Measurements from ENCODE around the gene TRIO. TPM values are rescaled to one million over a fixed set of nuclear protein-coding genes. Genes with fewer than 3 reads are reported as not detected.

Gene TRIO
- total and polyA plus RNA-seq, 2 donors (not counting 3 experiments of a cell fraction or from before 2014, with no cell fraction given): 82.9 to 248 TPM

- H3K9ac ChIP-seq (replicated peaks; ENCODE audit: extremely low read depth, insufficient read depth, low read length): no peak overlapping the region
- H3K36me3 ChIP-seq (ENCODE audit: control insufficient read depth in 2 of 2, extremely low read depth in 1 of 2, insufficient read depth in 2 of 2, low read length in 2 of 2): no peaks in the 10 kb centered on the region
- no peaks in the 10 kb centered on the region for H3K79me2 ChIP-seq (ENCODE audit: control insufficient read depth, insufficient read depth, low read length)
- no peak overlapping the region for H2AFZ ChIP-seq (ENCODE audit: low read depth, low read length)
- FAIRE-seq (no peak), DNase-seq (ENCODE audit: low read depth, low spot score) (no peak)
- no peaks in the 10 kb centered on the region for H3K9me3 ChIP-seq (replicated peaks; ENCODE audit: control insufficient read depth, insufficient read depth, low read length)
- BruUV-seq (replicated peaks): no TSS peak
- H3K27ac ChIP-seq (ENCODE audit: insufficient read depth, low read depth, low read length): no peak overlapping the region
- no peaks in the 10 kb centered on the region for H4K20me1 ChIP-seq (replicated peaks; ENCODE audit: control insufficient read depth, extremely low read depth, insufficient read depth, low read length)
- CTCF ChIA-PET: no interaction called here
- intact Hi-C loops (cut with micrococcal nuclease): no loop called here
- no peak overlapping the region for H3K4me3 ChIP-seq (replicated peaks in 1 of 3; ENCODE audit: insufficient read depth in 1 of 3, low read depth in 1 of 3, low read length in 3 of 3)
- no peak overlapping the region for H3K4me2 ChIP-seq (ENCODE audit: insufficient read depth, low read length)
- dilution Hi-C loops (cut with MboI; ENCODE audit: extremely low pct_ligation_motif_present, low sequenced_read_pairs): loop anchor here (25.0 kb wide), 1 partner anchor 129 kb away; no protein-coding TSS in a partner anchor
- no peaks in the 10 kb centered on the region for H3K9me1 ChIP-seq (replicated peaks; ENCODE audit: control insufficient read depth, extremely low read depth, insufficient read depth, low read length)
- peaks cover 20 to 30% of the 10 kb centered on the region in 2 experiments for H3K27me3 ChIP-seq (ENCODE audit: control insufficient read depth in 2 of 2, insufficient read depth in 2 of 2, low read length in 2 of 2)
- H3K4me1 ChIP-seq (ENCODE audit: control insufficient read depth, extremely low read depth, insufficient read depth, low read length): no peaks in the 10 kb centered on the region
- POLR2A ChIA-PET: no interaction called here
- TF ChIP-seq GATA2 (IDR thresholded peaks at IDR 0.05; ENCODE audit: insufficient read depth, insufficient read length, low read depth, low read length) (no peak), JUN (IDR thresholded peaks at IDR 0.05; ENCODE audit: borderline replicate concordance, insufficient read depth, insufficient read length, low read depth) (no peak), FOS (IDR thresholded peaks at IDR 0.05; ENCODE audit: borderline replicate concordance, insufficient read depth, low read length) (no peak), POLR2AphosphoS5 (IDR thresholded peaks at IDR 0.05; ENCODE audit: insufficient read depth, low read depth, low read length) (no peak)
These were observed 9.7 kb upstream of the TRIO start for GRCh38 chr5:14133394-14133793.

GRCh38 chr5:14134083-14134482 is 9.1 kb upstream of the TRIO start:
- Histone ChIP-seq H3K9me3 (replicated peaks; ENCODE audit: control insufficient read depth, insufficient read depth, low read length) (no peaks in the 10 kb centered on the region), H4K20me1 (replicated peaks; ENCODE audit: control insufficient read depth, extremely low read depth, insufficient read depth, low read length) (no peaks in the 10 kb centered on the region), H3K27ac (ENCODE audit: insufficient read depth, low read depth, low read length) (no peak overlapping the region), H3K4me3 (replicated peaks in 1 of 3; ENCODE audit: insufficient read depth in 1 of 3, low read depth in 1 of 3, low read length in 3 of 3) (no peak overlapping the region), H3K36me3 (ENCODE audit: control insufficient read depth in 2 of 2, extremely low read depth in 1 of 2, insufficient read depth in 2 of 2, low read length in 2 of 2) (no peaks in the 10 kb centered on the region), H3K27me3 (ENCODE audit: control insufficient read depth in 2 of 2, insufficient read depth in 2 of 2, low read length in 2 of 2) (peaks cover 21 to 34% of the 10 kb centered on the region in 2 experiments), H3K9ac (replicated peaks; ENCODE audit: extremely low read depth, insufficient read depth, low read length) (no peak overlapping the region), H2AFZ (ENCODE audit: low read depth, low read length) (no peak overlapping the region), H3K4me1 (ENCODE audit: control insufficient read depth, extremely low read depth, insufficient read depth, low read length) (no peaks in the 10 kb centered on the region), H3K79me2 (ENCODE audit: control insufficient read depth, insufficient read depth, low read length) (no peaks in the 10 kb centered on the region), H3K4me2 (ENCODE audit: insufficient read depth, low read length) (no peak overlapping the region), H3K9me1 (replicated peaks; ENCODE audit: control insufficient read depth, extremely low read depth, insufficient read depth, low read length) (no peaks in the 10 kb centered on the region)
- DNase-seq (ENCODE audit: low read depth, low spot score) (no peak), FAIRE-seq (no peak)
- CTCF ChIA-PET: no interaction called here
- dilution Hi-C loops (cut with MboI; ENCODE audit: extremely low pct_ligation_motif_present, low sequenced_read_pairs) (loop anchor here (25.0 kb wide), 1 partner anchor 128 kb away; no protein-coding TSS in a partner anchor), intact Hi-C loops (cut with micrococcal nuclease) (no loop called here)
- no TSS peak for BruUV-seq (replicated peaks)
- TF ChIP-seq FOS (IDR thresholded peaks at IDR 0.05; ENCODE audit: borderline replicate concordance, insufficient read depth, low read length): no peak
- no peak for TF ChIP-seq MAX (IDR thresholded peaks at IDR 0.05; ENCODE audit: insufficient read depth, insufficient read length)
- no peak for TF ChIP-seq POLR2A (IDR thresholded peaks at IDR 0.05; ENCODE audit: low read depth, low read length)
- no peak for TF ChIP-seq JUN (IDR thresholded peaks at IDR 0.05; ENCODE audit: borderline replicate concordance, insufficient read depth, insufficient read length, low read depth)
- TF ChIP-seq POLR2AphosphoS5 (IDR thresholded peaks at IDR 0.05; ENCODE audit: insufficient read depth, low read depth, low read length): no peak
- TF ChIP-seq EZH2 (IDR thresholded peaks at IDR 0.05; ENCODE audit: borderline replicate concordance, low read depth, low read length, severe bottlenecking): no peak
- no peak for TF ChIP-seq MYC (IDR thresholded peaks at IDR 0.05; ENCODE audit: low read depth, low read length)
- POLR2A ChIA-PET: no interaction called here
